A673 (cell line): ENCODE results near the gene PIWIL4.

ENCODE experiments used
- EZH2 ChIP-seq: fragments of 200-600 bp; sonication (generic); IDR thresholded peaks from 2 replicates; pipeline ENCODE4 v1.6.1; 2017; ENCODE audit warnings: borderline replicate concordance, low read depth, mild to moderate bottlenecking, mixed read lengths, antibody characterized with exemption, low read length; ENCODE audit not compliant: poor library complexity, severe bottlenecking
- TF ChIP-seq, protein P1 (sequence below): fragments of 300-800, 200-600 bp; sonication (generic); conservative IDR thresholded peaks from 2 replicates; pipeline ENCODE4 v1.5.1; 2017; ENCODE audit warnings: low read depth, mild to moderate bottlenecking, antibody characterized with exemption, low read length, moderate library complexity, mixed read lengths

DNA sequence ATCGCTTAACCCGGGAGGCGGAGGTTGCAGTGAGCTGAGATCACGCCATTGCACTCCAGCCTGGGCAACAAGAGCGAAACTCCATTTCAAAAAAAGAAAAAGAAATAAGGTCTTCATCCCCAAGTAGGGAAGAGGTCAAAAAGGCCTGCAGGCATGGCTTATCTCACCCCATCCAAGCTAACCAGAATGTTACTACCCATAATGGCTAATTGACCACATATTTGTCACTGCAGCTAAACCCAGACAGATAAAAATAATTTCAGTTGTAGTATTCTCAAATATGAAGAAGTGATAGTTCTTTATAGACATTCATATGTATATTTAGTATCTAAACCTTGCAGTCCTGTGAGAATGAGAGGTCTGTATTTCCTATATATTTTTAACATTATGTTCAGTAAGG lies 17.8 kb downstream of the PIWIL4 start:
- TF ChIP-seq EZH2: no peak
- TF ChIP-seq, protein P1, sequence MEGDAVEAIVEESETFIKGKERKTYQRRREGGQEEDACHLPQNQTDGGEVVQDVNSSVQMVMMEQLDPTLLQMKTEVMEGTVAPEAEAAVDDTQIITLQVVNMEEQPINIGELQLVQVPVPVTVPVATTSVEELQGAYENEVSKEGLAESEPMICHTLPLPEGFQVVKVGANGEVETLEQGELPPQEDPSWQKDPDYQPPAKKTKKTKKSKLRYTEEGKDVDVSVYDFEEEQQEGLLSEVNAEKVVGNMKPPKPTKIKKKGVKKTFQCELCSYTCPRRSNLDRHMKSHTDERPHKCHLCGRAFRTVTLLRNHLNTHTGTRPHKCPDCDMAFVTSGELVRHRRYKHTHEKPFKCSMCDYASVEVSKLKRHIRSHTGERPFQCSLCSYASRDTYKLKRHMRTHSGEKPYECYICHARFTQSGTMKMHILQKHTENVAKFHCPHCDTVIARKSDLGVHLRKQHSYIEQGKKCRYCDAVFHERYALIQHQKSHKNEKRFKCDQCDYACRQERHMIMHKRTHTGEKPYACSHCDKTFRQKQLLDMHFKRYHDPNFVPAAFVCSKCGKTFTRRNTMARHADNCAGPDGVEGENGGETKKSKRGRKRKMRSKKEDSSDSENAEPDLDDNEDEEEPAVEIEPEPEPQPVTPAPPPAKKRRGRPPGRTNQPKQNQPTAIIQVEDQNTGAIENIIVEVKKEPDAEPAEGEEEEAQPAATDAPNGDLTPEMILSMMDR: no peak
